Upper lobe of left lung (tissue), 6 donors: ENCODE results near the gene SNCAIP. TPM values are rescaled to one million over a fixed set of nuclear protein-coding genes. Genes with fewer than 3 reads are reported as not detected.

Experiments
- ATAC-seq, 2 donors: fragments of 200-7000 bp; cut with Tn5 transposase; one replicate each; pipeline ENCODE4 v1.9.1; 2022; ENCODE audit warnings: mild to moderate bottlenecking in 2 of 2, moderate library complexity in 2 of 2; ENCODE audit not compliant: low FRiP score in 2 of 2
- DNase-seq, 2 donors: peaks; one replicate each; pipeline ENCODE4 v3.0.0-alpha.2; 2019 to 2020
- H3K27ac ChIP-seq, 4 donors: fragments of 200-600 bp; sonication (generic); one replicate each; pipeline ENCODE4 v1.5.1; 2016 to 2019
- H3K27me3 ChIP-seq, 4 donors: fragments of 200-600 bp; sonication (generic); one replicate each; pipeline ENCODE4 v1.5.1; 2017 to 2019
- H3K36me3 ChIP-seq, 4 donors: fragments of 200-600 bp; sonication (generic); one replicate each; pipeline ENCODE4 v1.5.1; 2016 to 2019
- H3K4me1 ChIP-seq, 4 donors: fragments of 200-600 bp; sonication (generic); one replicate each; pipeline ENCODE4 v1.5.1; 2018 to 2019
- H3K4me3 ChIP-seq, 4 donors: fragments of 200-600 bp; sonication (generic); one replicate each; pipeline ENCODE4 v1.5.1; 2017 to 2019; ENCODE audit warnings: mild to moderate bottlenecking in 2 of 4, moderate library complexity in 1 of 4
- H3K9me3 ChIP-seq, 4 donors: fragments of 200-600 bp; sonication (generic); one replicate each; pipeline ENCODE4 v1.5.1; 2018 to 2019
- EP300 ChIP-seq, 4 donors: sonication (generic); formaldehyde crosslinking; IDR thresholded peaks; one replicate each; pipeline ENCODE4 v1.5.1; 2017; ENCODE audit warnings: antibody characterized with exemption in 4 of 4, control low read depth in 2 of 4
- POLR2A ChIP-seq, 4 donors: fragments of 450-650 bp; IDR thresholded peaks; one replicate each; pipeline ENCODE4 v1.5.1; 2016 to 2017; ENCODE audit warnings: antibody characterized with exemption in 4 of 4, mild to moderate bottlenecking in 2 of 4
- POLR2AphosphoS5 ChIP-seq, 2 donors: sonication (generic); formaldehyde crosslinking; IDR thresholded peaks; one replicate each; pipeline ENCODE4 v1.5.1; 2017; ENCODE audit warnings: antibody characterized with exemption in 2 of 2
- WGBS, 2 donors: methylation state at CpG; one replicate each; pipeline ENCODE4 v1.1.5; 2017 to 2018; 5-methylcytosine and 5-hydroxymethylcytosine counted together
- total RNA-seq, 6 donors: library from RNA; depleted of rRNA in 4 of 6; stranded (reverse); fragments of >200 nt in 4 of 6; gene quantifications; one replicate each; pipeline versions ENCODE4 v1.1.0 to v1.2.1, GENCODE V29; 2016 to 2021
- TF ChIP-seq, protein P1 (sequence below), 6 experiments: fragments of 450-650 bp in 4 of 6; fragments of 200-600 bp in 2 of 6; sonication (generic) in 2 of 6; IDR thresholded peaks; one replicate each; pipeline ENCODE4 v1.5.1; 2016 to 2019; ENCODE audit warnings: antibody characterized with exemption in 6 of 6
- donor health status: DM: no; HTN: no; CAD: no; lungs with moderate emphysema.
- donor health status: DM: no; HTN: yes; CAD: no; lungs with severe emphysema.

Gene SNCAIP
- total RNA-seq, 6 donors from 2014 or later, result 1.2 to 6.3 (median 2.3) TPM

DNA sequence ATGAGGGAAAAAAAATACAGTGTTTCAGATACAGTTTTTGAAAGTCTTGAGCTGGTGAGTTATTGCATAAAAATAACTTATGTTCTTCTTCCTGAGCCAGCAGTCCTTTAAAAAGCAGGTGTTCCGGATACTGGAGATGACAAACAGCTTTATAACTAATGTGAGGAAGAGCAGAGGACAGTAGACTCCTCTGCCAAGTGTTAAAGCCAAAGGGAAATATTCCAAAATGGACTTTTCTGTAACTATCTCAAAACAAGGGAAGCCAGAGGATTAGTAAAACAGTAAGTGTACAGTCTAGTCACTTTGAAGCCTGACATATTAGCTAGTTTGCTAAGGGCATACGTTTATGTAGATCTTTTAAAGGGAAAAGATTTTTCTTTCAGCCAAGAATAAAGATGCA, 11.0 kb upstream of the SNCAIP start:
- WGBS, 2 donors, result 47 to 51% methylated on average over 2 of the region's 2 CpGs
- no peak for DNase-seq
- H3K4me3 ChIP-seq, result no peak overlapping the region
- H3K9me3 ChIP-seq, result no peaks in the 10 kb centered on the region
- no peaks in the 10 kb centered on the region for H3K4me1 ChIP-seq
- TF ChIP-seq POLR2AphosphoS5 (IDR thresholded peaks at IDR 0.05), result no peak
- TF ChIP-seq, protein P1, sequence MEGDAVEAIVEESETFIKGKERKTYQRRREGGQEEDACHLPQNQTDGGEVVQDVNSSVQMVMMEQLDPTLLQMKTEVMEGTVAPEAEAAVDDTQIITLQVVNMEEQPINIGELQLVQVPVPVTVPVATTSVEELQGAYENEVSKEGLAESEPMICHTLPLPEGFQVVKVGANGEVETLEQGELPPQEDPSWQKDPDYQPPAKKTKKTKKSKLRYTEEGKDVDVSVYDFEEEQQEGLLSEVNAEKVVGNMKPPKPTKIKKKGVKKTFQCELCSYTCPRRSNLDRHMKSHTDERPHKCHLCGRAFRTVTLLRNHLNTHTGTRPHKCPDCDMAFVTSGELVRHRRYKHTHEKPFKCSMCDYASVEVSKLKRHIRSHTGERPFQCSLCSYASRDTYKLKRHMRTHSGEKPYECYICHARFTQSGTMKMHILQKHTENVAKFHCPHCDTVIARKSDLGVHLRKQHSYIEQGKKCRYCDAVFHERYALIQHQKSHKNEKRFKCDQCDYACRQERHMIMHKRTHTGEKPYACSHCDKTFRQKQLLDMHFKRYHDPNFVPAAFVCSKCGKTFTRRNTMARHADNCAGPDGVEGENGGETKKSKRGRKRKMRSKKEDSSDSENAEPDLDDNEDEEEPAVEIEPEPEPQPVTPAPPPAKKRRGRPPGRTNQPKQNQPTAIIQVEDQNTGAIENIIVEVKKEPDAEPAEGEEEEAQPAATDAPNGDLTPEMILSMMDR (IDR thresholded peaks at IDR 0.05), result no peak
- TF ChIP-seq POLR2A (IDR thresholded peaks at IDR 0.05), result no peak
- H3K27me3 ChIP-seq, result no peaks in the 10 kb centered on the region
- ATAC-seq, result no peak
- no peaks in the 10 kb centered on the region for H3K36me3 ChIP-seq
- H3K27ac ChIP-seq, result no peak overlapping the region

GRCh38 chr5:122304471-122305215, 7.4 kb upstream of the SNCAIP start:
- Histone ChIP-seq H3K9me3 (no peaks in the 10 kb centered on the region), H3K27ac (no peak overlapping the region), H3K4me3 (no peak overlapping the region), H3K27me3 (no peaks in the 10 kb centered on the region), H3K4me1 (no peaks in the 10 kb centered on the region), H3K36me3 (no peaks in the 10 kb centered on the region)
- no peak for ATAC-seq
- DNase-seq, result no peak
- TF ChIP-seq, protein P1 (IDR thresholded peaks at IDR 0.05), result no peak
- TF ChIP-seq POLR2AphosphoS5 (IDR thresholded peaks at IDR 0.05), result no peak
- TF ChIP-seq POLR2A (IDR thresholded peaks at IDR 0.05), result no peak
- TF ChIP-seq EP300 (IDR thresholded peaks at IDR 0.05), result no peak
- 81 to 82% methylated on average over 2 of the region's 2 CpGs for WGBS, 2 donors

- Histone ChIP-seq H3K4me1 (peaks cover 0 to 3% (median 1%) of the 10 kb centered on the region in 4 donors), H3K27ac (no peak overlapping the region), H3K27me3 (no peaks in the 10 kb centered on the region), H3K36me3 (no peaks in the 10 kb centered on the region), H3K9me3 (no peaks in the 10 kb centered on the region), H3K4me3 (no peak overlapping the region)
- TF ChIP-seq POLR2A (IDR thresholded peaks at IDR 0.05) (no peak), EP300 (IDR thresholded peaks at IDR 0.05) (no peak), POLR2AphosphoS5 (IDR thresholded peaks at IDR 0.05) (no peak)
- TF ChIP-seq, protein P1 (IDR thresholded peaks at IDR 0.05), result no peak
- no peak for DNase-seq
- WGBS, 2 donors, result 13 to 22% methylated on average over 2 of the region's 2 CpGs
- no peak for ATAC-seq
These were observed 5.6 kb upstream of the SNCAIP start for GRCh38 chr5:122306461-122306860.

DNA sequence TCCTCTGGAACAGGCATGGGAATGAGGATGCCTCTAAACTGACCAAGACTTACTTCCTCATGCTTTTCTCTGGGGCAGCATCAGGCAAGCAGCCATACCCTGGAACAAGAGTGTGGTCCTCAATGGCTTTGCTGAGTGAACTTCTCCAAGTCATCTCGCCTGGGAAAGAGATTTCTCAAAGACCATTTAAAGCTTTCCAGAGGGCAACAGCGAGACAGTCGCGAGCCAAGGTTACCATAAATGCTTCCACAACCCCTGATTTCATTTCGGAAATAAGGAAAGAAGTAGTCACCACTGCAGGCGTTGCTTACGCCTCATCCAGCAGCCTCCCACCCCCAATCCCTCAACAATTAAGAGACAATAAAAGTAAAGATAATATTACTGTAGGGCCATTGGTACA, 1.1 kb upstream of the SNCAIP start:
- DNase-seq (no peak), ATAC-seq (no peak)
- Histone ChIP-seq H3K27me3 (peaks cover 0 to 5% (median 0%) of the 10 kb centered on the region in 4 donors), H3K9me3 (no peaks in the 10 kb centered on the region), H3K36me3 (no peaks in the 10 kb centered on the region), H3K27ac (no peak overlapping the region), H3K4me3 (no peak overlapping the region), H3K4me1 (peaks cover 14 to 20% (median 19%) of the 10 kb centered on the region in 4 donors)
- TF ChIP-seq POLR2A (IDR thresholded peaks at IDR 0.05) (no peak), POLR2AphosphoS5 (IDR thresholded peaks at IDR 0.05) (no peak), EP300 (IDR thresholded peaks at IDR 0.05) (no peak)
- TF ChIP-seq, protein P1 (IDR thresholded peaks at IDR 0.05), result no peak
- 77 to 90% methylated on average over 7 of the region's 7 CpGs for WGBS, 2 donors

GRCh38 chr5:122311497-122311960, 508 bp upstream of the SNCAIP start:
- TF ChIP-seq POLR2AphosphoS5 (IDR thresholded peaks at IDR 0.05) (no peak), POLR2A (IDR thresholded peaks at IDR 0.05) (no peak), EP300 (IDR thresholded peaks at IDR 0.05) (no peak)
- TF ChIP-seq, protein P1 (IDR thresholded peaks at IDR 0.05), result no peak
- WGBS, 2 donors, result 8% methylated on average over 31 to 33 of the region's 33 CpGs
- peaks cover 0 to 5% (median 0%) of the 10 kb centered on the region in 4 donors for H3K27me3 ChIP-seq
- H3K4me1 ChIP-seq, result peaks cover 14 to 20% (median 19%) of the 10 kb centered on the region in 4 donors
- no peaks in the 10 kb centered on the region for H3K36me3 ChIP-seq
- no peaks in the 10 kb centered on the region for H3K9me3 ChIP-seq
- ATAC-seq, result no peak
- no peak for DNase-seq
- no peak overlapping the region for H3K27ac ChIP-seq
- peak overlapping the region in 3 of 4 donors; percentile 52 to 67 (median 58) for H3K4me3 ChIP-seq
